GM19351 (cell line): Measurements from ENCODE around the gene USP36.

Experiments used
- ATAC-seq: cut with Tn5 transposase; IDR thresholded peaks from one replicate; pipeline ENCODE4 v1.9.1; 2021; ENCODE audit warnings: mild to moderate bottlenecking, moderate library complexity; ENCODE audit not compliant: unreplicated experiment

USP36 gene

DNA sequence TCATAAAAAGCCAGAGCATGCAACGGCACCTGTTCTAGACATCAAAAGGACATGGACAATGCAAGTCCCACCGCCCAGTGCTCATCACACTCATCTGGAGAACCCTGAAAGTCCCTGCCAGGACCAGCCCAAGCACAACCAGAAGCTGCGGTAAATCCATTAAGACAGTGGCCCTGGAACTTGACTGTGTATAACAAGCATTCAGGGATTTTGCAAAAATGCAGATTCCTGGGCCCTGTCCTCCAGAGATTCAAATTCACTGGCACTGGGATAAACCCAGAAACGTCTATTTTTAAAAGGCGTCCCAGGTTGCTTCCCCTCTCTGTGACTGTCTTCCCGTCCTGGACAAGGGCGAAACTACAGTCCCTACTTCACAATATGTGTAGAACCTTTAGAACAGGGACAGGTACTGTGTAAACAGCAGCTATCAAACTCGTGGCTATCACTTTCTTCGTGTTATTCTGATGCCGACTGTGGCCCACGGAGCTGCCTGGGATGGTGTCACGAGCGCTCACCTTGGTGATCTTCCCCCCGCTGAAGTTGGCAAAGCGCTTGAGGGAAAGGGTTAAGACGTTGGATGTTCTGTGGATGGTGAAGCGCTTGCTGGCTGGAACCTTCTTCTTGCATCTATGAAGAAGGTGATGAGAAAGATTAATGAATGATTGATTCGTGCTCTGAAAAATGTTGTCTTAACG lies 22.3 kb downstream of the USP36 start:
- no peak for ATAC-seq

DNA sequence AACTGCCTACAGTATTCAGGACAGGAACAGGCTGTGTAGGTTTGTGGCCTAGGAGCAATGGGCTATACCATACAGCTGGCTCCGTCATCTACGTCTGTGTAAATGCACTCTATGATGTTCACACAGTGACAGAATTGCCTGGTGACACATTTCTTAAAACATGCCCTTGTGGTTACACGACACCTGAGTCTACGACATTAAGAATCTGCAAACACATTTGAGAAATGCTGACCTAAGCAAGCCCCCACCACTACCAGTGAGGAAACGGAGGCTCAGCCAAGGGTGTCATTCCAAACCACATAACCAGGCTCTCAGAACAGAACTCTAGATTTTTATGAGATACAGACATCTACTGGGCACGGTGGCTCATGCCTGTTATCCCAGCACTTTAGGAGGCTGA lies 23.5 kb downstream of the USP36 start:
- no peak for ATAC-seq

DNA sequence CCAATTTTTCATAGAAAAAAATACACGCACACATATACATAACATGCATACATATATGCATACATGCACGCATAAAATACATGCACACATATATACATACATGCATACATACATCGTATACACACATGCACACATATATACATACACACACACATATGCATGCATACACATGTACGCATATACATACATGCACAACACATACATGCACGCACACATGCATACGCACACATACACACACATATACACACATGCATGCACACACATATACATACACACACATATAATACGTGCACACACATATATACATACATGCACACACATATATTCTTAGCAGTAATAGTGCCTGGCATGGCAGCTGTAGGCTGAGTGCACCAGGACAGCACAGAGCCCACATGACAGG lies 24.9 kb downstream of the USP36 start:
- ATAC-seq, result no peak

DNA sequence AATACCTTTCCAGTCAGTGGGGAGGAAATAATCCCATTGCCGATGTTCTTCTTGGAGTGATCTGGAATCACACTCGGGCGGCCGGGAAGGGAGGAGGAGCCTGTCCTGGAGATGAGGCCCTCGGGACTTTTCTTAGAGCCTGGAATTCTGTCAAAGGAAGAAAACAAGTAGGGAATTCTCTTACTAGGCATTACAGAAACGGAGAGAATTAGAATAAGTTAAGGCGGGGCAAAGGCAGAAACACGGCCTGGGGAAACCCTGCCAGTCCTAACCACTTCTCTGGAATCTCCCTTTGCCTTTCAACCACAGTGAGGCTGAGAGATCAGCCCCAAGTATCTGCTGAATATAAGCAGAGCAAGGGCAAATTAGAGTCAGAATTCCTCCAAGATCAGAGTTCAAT lies 27.8 kb downstream of the USP36 start:
- no peak for ATAC-seq

DNA sequence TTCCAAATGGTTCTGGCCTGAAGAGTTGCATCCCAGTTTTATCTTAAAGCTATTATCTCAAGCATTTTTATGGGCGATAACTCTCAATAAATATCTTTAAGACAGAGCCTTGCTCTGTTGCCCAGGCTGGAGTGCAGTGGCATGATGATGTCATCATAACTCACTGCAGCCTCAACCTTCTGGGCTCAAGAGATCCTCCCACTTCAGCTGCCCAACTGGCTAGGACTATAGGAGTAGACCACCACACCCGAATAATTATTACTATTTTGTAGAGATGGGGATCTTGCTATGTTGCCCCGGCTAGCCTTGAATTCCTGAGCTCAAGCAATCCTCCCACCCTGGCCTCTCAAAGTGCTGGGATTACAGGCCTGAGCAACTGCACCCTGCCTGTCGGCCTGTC lies 32.5 kb downstream of the USP36 start:
- no peak for ATAC-seq

DNA sequence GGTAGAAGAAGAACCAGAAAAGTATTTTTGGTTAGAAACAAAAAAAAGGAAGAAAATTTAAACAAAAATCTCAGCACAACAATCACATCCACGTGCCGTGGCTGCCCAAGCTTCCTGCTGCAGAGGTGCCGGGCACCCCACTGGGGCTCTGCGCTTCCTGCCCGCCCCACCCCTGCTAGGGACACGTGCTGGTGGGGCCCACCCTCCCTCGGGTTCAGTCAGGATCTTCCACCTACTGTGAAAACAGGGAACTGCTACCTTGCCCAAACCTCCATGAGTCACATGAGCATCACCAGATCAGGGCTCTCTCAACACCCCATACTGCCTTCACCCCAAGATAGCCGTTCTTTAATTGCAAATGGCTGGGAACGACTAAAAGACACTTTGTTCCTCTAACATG lies 34.2 kb downstream of the USP36 start:
- no peak for ATAC-seq

DNA sequence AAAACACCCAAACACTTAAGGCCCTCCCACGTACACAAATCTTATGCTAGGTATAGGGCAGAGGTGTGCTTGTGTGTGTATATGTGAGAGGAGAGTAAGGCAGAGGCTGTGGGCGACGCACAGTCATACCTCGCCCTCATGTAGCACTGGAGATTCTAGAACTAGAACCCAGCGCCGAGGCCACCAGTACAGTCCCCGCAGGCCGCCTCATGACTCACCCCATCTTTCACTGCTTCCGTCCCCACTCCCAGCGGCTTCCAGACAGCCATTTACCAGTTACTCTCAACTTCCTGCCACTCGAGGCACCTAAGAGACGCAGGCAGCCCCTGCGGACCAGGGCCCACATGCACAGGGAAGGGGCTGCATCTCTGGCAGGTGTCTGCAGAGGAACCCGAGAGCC lies 35.3 kb downstream of the USP36 start:
- ATAC-seq, result no peak

DNA sequence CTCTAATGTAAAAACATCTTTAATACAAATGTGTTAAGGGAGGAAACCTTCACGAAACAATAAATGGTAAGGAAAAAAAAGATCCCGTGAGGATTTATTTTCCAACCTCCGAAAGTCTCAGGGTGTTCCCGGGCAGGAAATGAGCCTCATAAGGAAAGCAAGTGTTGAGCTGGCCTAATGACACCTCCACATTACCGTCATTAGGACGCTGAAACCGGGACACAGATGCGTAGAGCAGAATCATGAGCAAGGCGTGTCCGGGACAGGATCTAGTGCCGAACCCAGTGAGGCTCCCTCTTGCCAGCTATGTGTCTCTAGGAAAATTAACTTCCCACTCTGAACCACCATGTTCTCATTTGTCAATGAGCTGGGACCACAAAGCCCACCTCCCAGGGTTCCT lies 35.8 kb downstream of the USP36 start:
- no peak for ATAC-seq

DNA sequence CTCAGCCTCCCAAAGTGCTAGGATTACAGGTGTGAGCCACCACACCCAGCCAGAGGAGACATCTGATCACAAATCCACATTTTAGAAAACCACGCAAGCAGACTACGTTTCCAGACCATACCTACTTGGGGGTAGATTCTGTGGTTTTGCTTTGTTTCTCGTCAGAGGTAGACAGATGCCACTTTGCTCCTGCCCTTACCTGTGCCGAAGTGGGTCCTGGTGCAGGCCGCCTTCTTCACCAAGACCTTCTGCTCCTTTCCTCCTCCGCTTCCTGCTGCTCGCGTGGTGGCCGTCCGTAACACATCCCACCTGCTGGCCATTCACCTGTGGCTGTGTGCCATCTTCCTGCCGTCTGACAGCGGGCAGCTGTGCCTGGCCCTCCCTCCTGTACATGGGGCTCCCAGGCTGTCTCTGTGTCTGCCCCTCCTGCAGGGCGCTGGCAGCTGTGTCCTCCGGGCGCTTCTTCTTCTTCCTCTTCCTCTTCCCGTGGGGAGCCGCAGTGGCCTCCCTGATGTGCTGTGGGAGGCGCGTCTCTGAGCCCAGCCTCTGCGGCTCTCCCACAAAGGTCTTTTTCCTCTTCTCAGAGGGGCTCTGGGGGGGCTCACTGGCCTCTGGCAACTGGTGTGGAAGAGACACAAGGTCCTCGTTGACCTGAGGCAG lies 37.3 kb downstream of the USP36 start:
- no peak for ATAC-seq

DNA sequence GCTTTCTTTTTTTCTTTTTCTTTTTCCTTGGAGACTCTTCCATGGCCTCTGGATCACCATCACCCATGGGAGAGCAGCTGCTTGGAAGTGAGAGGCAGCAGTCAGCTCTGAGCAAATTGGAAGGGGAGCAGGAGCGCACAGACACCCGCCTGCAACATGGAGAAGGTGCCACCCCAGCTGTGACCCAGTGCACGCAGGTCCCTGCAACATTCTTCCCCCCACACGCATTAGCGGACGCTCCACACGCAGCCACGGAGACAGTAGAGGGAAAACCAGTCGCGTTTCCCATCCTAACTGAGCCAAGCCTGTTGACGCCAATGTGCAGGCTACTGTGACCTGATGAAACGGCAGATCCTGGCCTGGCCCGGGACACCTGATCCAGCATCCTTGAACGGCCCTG lies 38.2 kb downstream of the USP36 start:
- no peak for ATAC-seq

DNA sequence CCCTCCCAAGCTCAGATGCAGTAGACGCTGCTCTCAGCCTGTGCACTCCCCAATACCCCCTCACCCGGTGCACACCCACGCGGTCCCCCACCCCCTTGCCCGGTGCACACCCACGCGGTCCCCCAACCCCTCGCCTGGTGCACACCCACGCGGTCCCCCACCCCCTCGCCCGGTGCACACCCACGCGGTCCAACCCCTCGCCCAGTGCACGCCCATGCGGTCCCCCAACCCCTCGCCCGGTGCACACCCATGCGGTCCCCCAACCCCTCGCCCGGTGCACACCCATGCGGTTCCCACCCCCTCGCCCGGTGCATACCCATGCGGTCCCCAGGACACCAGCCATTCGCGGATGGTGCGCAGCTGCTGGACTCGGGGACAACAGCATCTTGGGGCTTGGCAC lies 38.6 kb downstream of the USP36 start:
- no peak for ATAC-seq

DNA sequence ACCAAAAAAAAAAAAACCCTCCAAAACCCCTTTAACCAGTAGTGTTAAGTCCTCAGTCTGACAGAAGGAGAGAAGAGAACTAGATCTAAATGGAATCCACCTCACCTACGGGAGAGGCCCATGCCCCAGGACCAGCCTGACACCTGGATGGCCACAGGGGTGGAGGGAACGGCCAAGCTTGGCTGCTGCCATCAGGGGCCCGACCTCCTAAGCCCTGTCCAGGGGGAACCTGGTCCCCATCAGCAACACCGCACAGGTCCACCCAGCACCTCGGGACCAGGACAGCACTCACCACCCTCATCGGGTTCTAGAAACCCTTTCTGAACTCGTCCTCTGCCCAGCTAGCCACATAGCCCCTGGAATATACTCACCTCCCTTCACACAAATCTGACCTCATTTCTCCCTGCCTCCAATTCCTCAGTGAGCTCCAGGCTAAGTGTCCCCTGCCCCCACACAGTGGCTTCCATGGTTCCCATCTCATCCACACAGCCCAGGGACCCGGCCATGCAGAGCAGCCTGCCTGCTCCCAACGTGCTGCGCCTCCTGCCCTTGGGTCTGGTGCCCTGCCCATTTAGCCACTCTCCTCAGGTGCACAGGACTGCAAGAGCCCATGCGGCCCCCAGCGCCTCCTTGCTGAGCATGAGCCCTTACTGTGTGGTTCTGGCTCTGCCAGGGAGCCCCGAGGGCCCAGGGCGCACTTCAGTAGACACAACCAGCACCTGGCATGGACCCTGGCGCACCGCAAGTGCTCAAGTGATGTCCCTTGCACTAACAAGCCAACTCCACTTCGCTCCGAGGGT lies 40.3 kb downstream of the USP36 start:
- ATAC-seq, result no peak

DNA sequence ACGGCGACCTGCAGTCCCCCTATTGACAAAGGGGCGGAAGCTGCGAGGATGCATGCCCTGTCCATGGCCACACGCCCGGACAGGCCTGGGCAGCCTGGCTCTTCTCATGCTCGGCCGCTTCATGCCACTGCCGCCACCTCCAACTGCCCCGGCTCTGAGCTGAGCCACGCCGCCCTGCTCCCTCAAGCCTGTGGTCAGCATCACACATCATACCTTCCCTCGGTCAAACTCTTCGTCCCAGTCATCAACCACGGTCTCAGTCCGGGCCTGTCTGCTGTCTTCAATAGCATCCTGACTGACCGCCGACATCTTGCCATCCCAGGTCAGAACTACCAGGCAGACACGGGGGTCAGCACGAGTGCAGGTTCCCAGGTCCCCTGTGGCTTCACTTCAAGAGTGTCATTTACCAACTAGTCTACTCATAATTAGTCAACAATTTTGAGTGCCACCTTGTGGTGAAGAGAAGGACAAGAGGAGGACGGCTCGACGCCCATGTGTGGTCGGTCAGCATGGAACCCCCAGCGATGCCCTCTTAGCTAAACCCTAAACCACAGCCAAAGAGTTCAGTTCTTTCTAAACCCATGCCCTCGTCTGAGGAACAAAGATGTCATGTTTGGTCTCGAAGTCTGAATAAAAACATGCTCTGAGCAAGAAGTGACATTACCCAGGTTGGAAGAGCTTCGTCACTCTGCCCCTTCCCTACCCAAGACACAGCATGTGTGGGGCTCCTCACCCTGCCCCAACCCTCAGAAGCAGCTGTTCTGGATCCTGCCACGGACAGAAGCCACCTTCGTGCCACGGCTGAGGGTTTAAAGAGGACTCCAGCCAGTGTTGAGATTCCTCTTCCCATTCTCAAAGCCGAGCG lies 41.7 kb downstream of the USP36 start:
- no peak for ATAC-seq

DNA sequence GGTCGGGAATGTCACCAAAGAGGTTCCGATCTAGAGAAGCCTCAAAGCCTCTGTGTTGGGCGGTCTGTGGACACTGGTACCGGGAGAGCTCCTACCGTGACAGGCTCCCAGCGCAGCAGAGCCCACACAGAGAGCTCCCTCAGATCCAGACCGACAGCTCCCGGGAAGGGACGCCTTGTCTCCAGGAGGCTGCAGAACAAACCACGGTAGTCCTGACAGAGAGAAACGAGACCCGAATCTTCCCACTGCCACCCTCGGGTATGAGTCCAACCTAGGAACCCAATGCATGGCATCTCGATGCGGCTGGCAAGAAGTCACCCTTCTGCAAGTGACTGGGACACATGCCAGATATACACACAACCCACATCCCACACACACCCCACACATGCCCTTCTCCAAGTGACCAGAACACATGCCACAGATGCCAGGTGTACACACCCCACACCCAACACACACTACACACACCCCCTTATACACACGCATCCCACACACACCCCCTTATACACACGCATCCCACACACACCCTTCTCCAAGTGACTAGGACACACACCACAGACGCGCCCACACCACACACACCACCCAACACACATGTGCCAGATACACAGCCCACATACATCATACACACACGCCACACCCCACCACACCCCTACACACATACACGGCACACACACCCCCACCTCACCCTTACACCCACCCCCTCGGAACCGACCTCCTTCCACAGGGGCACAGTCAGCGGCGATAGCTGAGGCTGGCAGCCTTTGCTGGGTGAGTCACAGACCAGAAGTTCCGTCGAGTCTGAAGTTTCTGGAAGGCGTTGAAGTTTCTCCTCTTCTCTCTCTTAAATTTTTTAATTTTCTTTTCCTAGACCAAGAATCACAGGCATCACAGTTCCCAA lies 42.7 kb downstream of the USP36 start:
- ATAC-seq, result no peak

DNA sequence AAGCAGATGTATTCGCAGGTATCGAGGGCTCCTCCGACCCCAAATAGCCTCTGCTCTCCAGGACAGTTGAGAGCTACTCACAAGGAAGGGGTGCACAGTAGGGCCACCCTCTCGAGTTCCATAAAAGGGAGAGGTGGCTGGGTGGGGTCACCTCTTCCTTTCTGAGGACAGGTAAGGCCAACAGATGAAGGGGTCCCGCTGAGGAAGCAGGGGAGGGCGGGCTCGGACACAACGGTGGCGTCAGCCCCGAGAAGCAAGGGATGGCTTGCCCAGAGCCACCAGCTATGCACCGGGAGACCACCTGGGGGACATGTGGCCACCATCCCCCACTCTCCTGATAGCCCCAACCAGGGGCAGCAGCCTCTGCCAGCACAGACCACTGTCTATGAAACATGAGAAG lies 43.4 kb downstream of the USP36 start:
- ATAC-seq, result no peak

DNA sequence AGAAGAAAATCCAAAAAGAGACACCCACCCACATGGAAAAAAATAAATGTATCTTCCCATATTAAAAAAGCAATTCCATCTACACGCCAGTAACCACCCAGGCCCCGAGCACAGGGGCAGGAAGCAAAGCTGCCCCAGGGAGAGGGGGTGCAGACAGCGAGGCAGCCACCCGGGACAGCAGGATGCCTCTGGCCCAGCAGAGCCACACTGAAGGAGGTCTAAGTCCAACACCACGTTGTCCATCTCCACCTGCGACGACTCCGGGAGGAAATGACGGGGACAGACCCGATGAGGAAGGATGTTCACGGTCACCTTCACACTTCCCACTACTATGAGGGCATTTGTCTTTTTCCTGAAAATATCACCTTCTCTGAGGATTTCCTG lies 44.1 kb downstream of the USP36 start:
- no peak for ATAC-seq

DNA sequence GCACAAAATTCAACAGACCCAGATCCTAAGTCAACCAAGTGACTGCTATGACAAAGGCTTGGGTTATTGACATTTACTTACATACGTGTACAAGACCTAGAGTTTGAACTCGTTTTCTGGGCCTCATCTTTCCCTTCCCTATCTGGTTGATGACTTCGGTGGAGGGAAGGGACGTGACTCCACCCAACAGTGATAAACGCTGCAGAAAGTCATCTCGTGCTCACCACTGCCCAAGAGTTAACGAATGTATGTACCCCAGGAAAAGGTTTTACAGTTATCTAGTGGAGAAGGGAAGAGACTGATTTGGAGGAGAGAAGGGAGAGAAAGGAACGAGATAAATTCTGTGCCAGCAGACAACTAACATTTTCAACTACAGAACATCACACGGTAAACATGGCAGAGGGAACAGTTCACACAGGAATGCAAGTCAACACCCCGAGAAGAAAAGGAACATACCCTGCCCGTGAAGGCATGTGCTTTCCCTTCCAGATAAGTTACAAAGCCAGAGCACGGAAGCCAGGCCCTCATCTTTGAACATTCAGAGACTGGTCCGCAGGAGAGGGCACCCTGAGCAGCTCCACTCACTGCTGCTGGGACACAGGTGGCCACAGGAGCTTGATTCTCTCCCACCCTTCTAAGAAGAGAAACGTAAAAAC lies 44.6 kb downstream of the USP36 start:
- no peak for ATAC-seq

DNA sequence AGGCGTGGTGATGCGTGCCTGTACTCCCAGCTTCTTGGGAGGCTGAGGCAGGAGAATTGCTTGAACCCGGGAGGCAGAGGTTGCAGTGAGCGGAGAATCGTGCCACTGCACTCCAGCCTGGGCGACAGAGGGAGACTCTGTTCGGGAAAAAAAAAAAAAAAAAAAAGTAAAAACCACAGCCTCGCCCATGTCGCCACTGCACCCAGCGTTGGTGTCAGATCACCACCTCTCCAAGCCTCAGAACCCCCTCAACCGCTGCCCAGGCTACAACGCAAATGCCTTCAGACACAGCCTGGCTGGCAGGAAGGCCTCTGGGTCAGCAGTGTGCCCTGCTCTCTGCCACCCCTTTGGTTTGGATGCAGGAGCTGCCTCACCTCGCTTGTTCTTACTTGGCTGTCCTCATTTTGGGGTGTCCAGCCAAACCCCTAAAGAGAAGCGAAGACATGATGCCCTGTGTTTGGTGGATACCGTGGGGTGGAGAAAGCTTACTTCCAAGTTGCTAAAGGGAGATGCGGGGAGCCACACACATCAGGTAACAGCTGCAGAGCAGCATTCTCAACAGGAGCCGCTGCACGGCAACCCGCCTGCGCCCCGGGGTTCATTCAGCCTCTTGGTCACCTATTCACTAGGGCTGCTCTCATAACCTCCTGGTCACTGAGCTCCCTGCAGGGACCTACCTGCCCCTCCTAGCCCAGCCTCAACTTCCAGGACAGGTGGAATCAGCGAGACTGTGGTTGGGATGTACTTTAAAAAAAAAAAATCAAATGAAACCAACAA lies 45.6 kb downstream of the USP36 start:
- no peak for ATAC-seq

DNA sequence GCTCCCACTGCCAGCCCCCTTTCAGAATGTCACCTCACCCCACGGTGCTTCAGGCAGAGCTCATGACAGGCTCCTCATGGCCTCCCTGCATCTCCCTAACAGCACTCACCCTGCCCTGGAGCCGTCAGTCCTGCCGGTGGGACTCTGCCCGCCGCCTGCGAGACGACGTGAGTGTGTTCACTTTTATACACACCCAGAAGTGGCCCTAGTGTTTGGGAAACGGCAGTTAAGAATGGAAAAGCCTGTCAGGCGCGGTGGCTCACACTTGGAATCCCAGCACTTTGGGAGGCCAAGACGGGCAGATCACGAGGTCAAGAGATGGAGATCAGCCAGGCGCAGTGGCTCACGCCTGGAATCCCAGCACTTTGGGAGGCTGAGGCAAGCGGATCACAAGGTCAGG lies 46.2 kb downstream of the USP36 start:
- no peak for ATAC-seq
